ENCODE results near the gene HOXB3.
A peak's percentile ranks its signal among the peaks of the same experiment; 100 is the strongest.

HOXB3 gene

DNA sequence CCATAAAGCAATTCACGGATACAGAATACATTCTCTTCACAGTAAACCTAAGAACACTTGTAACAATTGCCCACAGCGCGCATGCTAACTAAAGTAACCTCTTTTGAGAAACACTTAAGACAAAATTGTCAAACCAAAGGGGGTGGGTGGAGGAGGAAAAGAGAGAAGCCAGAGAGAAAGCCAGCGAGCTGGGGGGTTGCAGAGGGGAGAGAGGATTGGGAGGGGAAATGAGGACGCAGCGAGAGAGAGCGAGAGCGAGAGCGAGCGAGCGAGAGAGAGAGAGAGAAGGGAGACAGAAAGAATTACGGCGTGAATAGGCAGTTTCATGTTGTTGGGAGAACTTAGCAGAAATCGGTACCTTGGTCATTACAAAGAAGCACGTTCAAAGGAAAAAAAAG is 22.4 kb upstream of the HOXB3 start:
- TF ChIP-seq, protein P1, sequence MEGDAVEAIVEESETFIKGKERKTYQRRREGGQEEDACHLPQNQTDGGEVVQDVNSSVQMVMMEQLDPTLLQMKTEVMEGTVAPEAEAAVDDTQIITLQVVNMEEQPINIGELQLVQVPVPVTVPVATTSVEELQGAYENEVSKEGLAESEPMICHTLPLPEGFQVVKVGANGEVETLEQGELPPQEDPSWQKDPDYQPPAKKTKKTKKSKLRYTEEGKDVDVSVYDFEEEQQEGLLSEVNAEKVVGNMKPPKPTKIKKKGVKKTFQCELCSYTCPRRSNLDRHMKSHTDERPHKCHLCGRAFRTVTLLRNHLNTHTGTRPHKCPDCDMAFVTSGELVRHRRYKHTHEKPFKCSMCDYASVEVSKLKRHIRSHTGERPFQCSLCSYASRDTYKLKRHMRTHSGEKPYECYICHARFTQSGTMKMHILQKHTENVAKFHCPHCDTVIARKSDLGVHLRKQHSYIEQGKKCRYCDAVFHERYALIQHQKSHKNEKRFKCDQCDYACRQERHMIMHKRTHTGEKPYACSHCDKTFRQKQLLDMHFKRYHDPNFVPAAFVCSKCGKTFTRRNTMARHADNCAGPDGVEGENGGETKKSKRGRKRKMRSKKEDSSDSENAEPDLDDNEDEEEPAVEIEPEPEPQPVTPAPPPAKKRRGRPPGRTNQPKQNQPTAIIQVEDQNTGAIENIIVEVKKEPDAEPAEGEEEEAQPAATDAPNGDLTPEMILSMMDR (conservative IDR thresholded peaks at IDR 0.05) = no peak
- TF ChIP-seq ZFX (IDR thresholded peaks at IDR 0.05) = no peak

DNA sequence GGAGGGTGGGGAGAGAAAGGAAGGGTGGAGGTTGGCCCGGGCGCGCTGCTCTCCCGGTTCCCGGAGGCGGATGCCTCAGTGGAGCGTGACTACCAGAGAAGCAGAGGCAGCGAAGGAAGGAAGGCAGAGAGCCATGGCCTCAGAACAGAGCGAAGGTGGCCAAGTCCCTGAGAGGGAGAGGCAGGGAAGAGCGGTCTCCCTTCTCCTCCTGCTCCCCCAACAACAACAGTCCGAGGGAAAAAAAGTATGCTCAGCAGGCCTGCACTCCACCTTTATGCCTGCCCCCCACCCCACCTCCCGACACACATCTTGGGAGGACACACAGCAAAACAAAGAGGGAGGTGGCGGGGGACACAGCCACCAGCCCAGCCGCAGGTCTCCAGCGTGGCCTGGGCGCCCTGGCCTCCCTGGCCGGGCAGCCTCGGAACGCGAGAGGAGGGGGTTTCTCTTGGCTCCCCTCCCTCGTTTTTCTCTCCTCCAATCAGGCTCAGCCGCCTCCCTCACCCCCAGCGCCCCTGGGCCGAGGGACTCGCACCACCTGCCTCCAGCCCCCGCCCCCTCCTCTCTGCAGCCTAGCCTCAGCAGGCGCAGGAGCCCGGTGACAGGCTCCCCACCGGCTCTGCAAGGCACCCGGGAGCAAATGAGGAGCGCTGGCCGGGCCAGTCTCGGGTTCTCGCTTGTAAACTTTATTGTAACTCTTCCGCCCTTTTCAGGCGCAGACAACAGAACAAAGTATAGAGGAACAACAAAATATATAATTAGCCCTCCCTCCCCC is 21.8 kb upstream of the HOXB3 start:
- TF ChIP-seq, protein P1 (conservative IDR thresholded peaks at IDR 0.05) = no peak
- no peak for TF ChIP-seq ZFX (IDR thresholded peaks at IDR 0.05)
- no peak overlapping the region for H3K27ac ChIP-seq

More for the DNA sequence above, 22.4 kb upstream of the HOXB3 start:
- H3K27ac ChIP-seq = no peak overlapping the region

DNA sequence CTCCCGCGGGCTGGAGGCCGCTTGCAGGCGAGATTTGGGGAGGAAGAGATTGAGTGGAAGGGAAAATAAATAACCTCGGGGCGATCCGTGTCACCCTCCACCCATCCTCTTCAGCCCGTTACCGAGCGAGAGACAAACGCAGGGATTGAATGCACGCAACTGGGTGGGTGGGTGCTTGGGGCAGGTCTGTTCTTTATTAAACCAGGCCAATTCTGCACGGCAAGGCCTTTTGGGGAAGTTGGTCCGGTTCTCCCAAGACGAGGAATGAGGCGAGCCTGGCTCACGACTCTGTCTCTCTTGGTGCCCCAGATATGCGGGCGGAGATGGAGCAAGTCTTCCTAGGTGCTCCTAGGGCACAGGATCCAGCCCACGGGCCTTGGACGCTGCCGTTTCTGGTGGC is 21.2 kb upstream of the HOXB3 start:
- H3K27ac ChIP-seq = peak overlapping the region; percentile 79
- TF ChIP-seq, protein P1 (conservative IDR thresholded peaks at IDR 0.05) = no peak
- no peak for TF ChIP-seq ZFX (IDR thresholded peaks at IDR 0.05)

DNA sequence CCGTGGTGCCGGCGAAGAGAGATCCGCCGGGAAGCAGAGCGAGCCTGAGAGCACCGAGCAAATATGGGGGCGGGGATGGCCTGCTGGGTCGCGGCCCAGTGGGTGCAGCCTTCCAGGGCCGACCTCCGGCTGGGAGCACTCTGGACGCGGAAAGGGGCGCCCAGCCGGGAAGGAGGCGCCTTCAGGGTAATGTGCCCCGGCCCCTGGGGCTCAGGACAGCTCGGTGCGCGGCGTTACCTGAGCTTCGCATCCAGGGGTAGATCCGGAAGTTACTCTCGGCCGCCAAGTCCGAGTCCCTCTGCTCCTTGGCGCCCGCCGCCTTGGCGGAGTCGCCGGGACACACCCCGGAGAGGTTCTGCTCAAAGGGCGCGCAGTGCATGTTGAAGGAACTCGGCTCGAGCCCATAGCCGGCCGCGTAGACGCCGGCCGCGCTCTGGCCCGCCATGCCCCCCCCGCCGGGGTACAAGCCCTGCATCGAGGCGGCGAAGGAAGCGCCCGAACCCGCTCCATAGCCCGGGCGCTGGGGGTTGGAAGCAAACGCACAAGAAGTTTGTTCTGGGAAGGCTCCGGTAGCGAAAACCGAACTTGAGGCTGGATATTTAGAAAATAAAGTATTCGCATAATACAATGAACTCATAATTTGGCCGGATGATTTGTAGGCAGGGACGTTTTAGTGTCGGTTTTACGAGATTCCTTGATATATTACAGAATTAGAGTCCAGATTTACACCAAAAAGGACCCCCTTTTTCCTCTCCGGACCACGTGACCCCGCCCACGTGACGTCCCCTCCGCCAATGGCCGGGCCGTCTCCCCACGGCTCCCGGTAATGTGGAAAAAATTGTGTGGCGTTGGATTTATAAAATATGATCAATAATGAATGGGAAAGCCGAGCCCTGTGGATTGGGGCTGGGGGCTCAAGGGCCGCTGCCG is 20.5 kb upstream of the HOXB3 start, which contains the start of gene HOXB7:
TSS of gene HOXB7 (minus strand) at position 736 of the 930 bp plus-strand sequence. CDS start at position 637, 99 bp downstream.
- TF ChIP-seq, protein P1 (conservative IDR thresholded peaks at IDR 0.05) = no peak
- TF ChIP-seq ZFX (IDR thresholded peaks at IDR 0.05) = peak; percentile 70; the same call in 1 of the 2 replicates
- peak within 1 kb of the TSS; percentile 79 for H3K27ac ChIP-seq

DNA sequence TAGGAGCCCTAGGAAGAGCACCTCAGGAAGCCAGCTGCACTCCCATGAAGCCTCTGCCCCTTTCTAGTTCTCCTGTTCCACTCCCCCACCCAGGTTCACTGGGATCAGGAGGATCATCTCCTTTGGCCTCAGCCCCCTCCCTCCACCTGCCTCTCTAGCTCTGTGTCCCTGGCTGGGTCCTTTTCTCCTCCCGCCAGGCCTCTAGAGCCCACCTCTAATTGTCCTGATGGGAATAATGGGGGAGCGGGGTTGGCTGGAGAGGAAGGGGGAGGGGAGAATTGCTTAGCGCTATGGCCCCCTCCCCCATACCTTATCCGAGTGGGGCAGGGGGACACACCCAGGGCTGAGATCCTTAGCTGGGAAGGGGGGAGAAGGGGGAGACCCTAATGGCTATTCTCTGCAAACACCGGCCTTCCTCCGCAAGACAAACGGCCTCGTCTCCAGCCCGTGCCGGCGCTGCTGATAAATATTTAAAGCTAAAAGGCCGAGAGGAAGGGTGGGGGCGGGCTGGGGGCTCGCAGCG is 19.8 kb upstream of the HOXB3 start:
- H3K27ac ChIP-seq = peak overlapping the region; percentile 79
- TF ChIP-seq, protein P1 (conservative IDR thresholded peaks at IDR 0.05) = no peak
- TF ChIP-seq ZFX (IDR thresholded peaks at IDR 0.05) = no peak

DNA sequence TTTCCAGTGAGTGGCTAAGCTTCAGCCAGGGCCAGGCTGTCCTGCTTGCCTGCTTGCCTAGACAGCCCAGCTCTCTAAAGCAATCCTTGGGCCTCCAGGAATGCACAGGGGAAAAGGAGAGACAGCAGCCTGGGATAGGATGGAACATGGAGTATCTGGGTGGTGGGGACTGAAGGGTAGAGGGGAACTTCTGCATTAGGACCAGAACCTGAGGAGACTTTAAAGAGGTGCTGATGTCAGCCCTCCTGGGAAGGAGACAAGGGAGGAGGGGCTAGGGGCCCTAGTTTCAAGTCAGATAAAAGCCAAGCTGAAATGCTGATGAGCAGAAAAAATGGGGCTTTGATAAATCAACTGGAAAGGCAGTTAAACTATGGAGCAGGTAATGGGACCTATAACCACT is 19.0 kb upstream of the HOXB3 start:
- H3K27ac ChIP-seq = no peak overlapping the region

More for the DNA sequence above, 19.0 kb upstream of the HOXB3 start:
- TF ChIP-seq, protein P1 (conservative IDR thresholded peaks at IDR 0.05) = no peak
- TF ChIP-seq ZFX (IDR thresholded peaks at IDR 0.05) = no peak
